ENCODE measurements around the gene NCOR1.
"Not testable (repeated sequence)": the region's sequence is repeated elsewhere in the genome, so short reads cannot be mapped to it uniquely, and the experiment has no call there.

DNA sequence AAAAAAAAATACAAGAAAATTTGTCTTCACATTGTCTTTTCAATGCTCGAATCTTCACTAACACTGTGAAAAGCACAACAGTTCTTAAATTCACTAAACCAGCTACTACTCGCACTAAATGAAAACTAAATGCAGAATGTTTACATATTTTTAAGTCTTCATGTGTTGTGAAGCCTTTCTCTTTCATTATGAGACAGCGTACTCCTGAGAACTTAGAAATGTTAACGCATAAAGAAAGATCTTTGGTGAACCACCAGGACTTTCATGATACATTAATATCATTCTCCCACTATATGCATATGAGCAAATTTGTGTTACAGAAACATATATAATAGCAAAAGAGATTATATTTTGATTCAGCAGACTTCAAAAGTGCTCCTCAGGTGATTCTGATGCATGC lies 48.6 kb downstream of the NCOR1 start:
- TF ChIP-seq SNAI1 (CRISPR knock-in tag; IDR thresholded peaks at IDR 0.05; ENCODE audit: borderline replicate concordance); SMC3 (IDR thresholded peaks at IDR 0.05; ENCODE audit: low read length): not testable (repeated sequence)
- TF ChIP-seq, protein P1, sequence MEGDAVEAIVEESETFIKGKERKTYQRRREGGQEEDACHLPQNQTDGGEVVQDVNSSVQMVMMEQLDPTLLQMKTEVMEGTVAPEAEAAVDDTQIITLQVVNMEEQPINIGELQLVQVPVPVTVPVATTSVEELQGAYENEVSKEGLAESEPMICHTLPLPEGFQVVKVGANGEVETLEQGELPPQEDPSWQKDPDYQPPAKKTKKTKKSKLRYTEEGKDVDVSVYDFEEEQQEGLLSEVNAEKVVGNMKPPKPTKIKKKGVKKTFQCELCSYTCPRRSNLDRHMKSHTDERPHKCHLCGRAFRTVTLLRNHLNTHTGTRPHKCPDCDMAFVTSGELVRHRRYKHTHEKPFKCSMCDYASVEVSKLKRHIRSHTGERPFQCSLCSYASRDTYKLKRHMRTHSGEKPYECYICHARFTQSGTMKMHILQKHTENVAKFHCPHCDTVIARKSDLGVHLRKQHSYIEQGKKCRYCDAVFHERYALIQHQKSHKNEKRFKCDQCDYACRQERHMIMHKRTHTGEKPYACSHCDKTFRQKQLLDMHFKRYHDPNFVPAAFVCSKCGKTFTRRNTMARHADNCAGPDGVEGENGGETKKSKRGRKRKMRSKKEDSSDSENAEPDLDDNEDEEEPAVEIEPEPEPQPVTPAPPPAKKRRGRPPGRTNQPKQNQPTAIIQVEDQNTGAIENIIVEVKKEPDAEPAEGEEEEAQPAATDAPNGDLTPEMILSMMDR (CRISPR knock-in tag; IDR thresholded peaks at IDR 0.05): not testable (repeated sequence)
